Panc1 (cell line): ENCODE measurements around the gene NFU1.

Experiments used
- POLR2AphosphoS5 ChIP-seq: IDR thresholded peaks from 2 replicates; pipeline ENCODE4 v1.6.1; 2012; ENCODE audit warnings: mild to moderate bottlenecking, low read depth, low read length, moderate library complexity
- SIN3A ChIP-seq: IDR thresholded peaks from 2 replicates; pipeline ENCODE4 v1.6.1; 2012; ENCODE audit warnings: low read depth, mild to moderate bottlenecking, low read length, moderate library complexity, borderline replicate concordance; ENCODE audit not compliant: insufficient read depth
- TCF7L2 ChIP-seq: IDR thresholded peaks from 2 replicates; pipeline ENCODE4 v1.6.1; 2011; ENCODE audit warnings: mild to moderate bottlenecking, low read depth, low read length, inconsistent platforms
- TF ChIP-seq, protein P1 (sequence below): fragments of 450-650 bp; IDR thresholded peaks from 2 replicates; pipeline ENCODE4 v1.5.1; 2017; ENCODE audit warnings: mild to moderate bottlenecking

GRCh38 chr2:69400121-69400520 is 37.1 kb downstream of the NFU1 start:
- TF ChIP-seq, protein P1, sequence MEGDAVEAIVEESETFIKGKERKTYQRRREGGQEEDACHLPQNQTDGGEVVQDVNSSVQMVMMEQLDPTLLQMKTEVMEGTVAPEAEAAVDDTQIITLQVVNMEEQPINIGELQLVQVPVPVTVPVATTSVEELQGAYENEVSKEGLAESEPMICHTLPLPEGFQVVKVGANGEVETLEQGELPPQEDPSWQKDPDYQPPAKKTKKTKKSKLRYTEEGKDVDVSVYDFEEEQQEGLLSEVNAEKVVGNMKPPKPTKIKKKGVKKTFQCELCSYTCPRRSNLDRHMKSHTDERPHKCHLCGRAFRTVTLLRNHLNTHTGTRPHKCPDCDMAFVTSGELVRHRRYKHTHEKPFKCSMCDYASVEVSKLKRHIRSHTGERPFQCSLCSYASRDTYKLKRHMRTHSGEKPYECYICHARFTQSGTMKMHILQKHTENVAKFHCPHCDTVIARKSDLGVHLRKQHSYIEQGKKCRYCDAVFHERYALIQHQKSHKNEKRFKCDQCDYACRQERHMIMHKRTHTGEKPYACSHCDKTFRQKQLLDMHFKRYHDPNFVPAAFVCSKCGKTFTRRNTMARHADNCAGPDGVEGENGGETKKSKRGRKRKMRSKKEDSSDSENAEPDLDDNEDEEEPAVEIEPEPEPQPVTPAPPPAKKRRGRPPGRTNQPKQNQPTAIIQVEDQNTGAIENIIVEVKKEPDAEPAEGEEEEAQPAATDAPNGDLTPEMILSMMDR, result no peak
- no peak for TF ChIP-seq POLR2AphosphoS5
- TF ChIP-seq SIN3A, result no peak
- TF ChIP-seq TCF7L2, result no peak
